Naive thymus-derived CD4-positive, alpha-beta T cell (primary cell): ENCODE measurements around the gene NELFB. TPM values are rescaled to one million over a fixed set of nuclear protein-coding genes. Genes with fewer than 3 reads are reported as not detected.

Experiments used
- ATAC-seq: fragments of 150-1000 bp; cut with Tn5 transposase; 2 replicates; pipeline ENCODE4 v1.10.0; 2021; ENCODE audit warnings: mild to moderate bottlenecking, moderate library complexity
- CTCF ChIA-PET: fragments of 350-600 bp; sonication (Branson Sonifier 250); formaldehyde crosslinking; loops from one replicate; lab custom pipeline; 2021; ENCODE audit warnings: antibody characterized with exemption; lab: Charles Lee
- POLR2A ChIA-PET: fragments of 350-600 bp; sonication (Branson Sonifier 250); formaldehyde crosslinking; loops from one replicate; lab custom pipeline; 2021; ENCODE audit warnings: antibody characterized with exemption, inconsistent platforms; lab: Charles Lee
- DNase-seq, 9 donors: peaks; one replicate each; pipeline versions ENCODE4 v3.0.0 to v3.0.0-alpha.2; 2020 to 2022; ENCODE audit warnings: mixed read lengths in 1 of 9
- H3K27ac ChIP-seq: one replicate; pipeline ENCODE4 v1.7.0; 2013; ENCODE audit warnings: mild to moderate bottlenecking, low read depth, low read length, moderate library complexity
- H3K27me3 ChIP-seq, 2 donors: one replicate each; pipeline ENCODE4 v1.7.0; 2013; ENCODE audit warnings: low read length in 2 of 2, mild to moderate bottlenecking in 2 of 2, moderate library complexity in 2 of 2; ENCODE audit not compliant: control insufficient read depth in 2 of 2, insufficient read depth in 2 of 2
- H3K36me3 ChIP-seq, 3 experiments: 1 replicate in 2 of 3; 2 replicates in 1 of 3; pipeline ENCODE4 v1.7.0; 2013; ENCODE audit warnings: low read length in 3 of 3, mild to moderate bottlenecking in 3 of 3, moderate library complexity in 1 of 3; ENCODE audit not compliant: insufficient read depth in 3 of 3, control insufficient read depth in 2 of 3
- H3K4me1 ChIP-seq, 2 donors: one replicate each; pipeline ENCODE4 v1.7.0; 2013; ENCODE audit warnings: low read length in 2 of 2, mild to moderate bottlenecking in 2 of 2, moderate library complexity in 1 of 2; ENCODE audit not compliant: control insufficient read depth in 2 of 2, insufficient read depth in 2 of 2
- H3K4me3 ChIP-seq: 2 replicates; pipeline ENCODE4 v1.7.0; 2013; ENCODE audit warnings: mild to moderate bottlenecking, low read length
- H3K9me3 ChIP-seq, 3 experiments: 1 replicate in 2 of 3; 2 replicates in 1 of 3; pipeline ENCODE4 v1.7.0; 2013; ENCODE audit warnings: low read length in 3 of 3; ENCODE audit not compliant: control insufficient read depth in 2 of 3
- H3K27ac Mint-ChIP-seq, 9 donors: one replicate each; pipeline ENCODE4 v1.8.0; 2020 to 2022; ENCODE audit warnings: mixed read lengths in 9 of 9, mild to moderate bottlenecking in 8 of 9, moderate library complexity in 5 of 9, inconsistent platforms in 2 of 9
- H3K27me3 Mint-ChIP-seq, 5 donors: one replicate each; pipeline ENCODE4 v1.8.0; 2021 to 2022; ENCODE audit warnings: mixed read lengths in 5 of 5, mild to moderate bottlenecking in 1 of 5
- H3K36me3 Mint-ChIP-seq, 5 donors: one replicate each; pipeline ENCODE4 v1.8.0; 2020 to 2022; ENCODE audit warnings: mixed read lengths in 5 of 5, mild to moderate bottlenecking in 3 of 5, inconsistent platforms in 1 of 5
- H3K4me1 Mint-ChIP-seq, 7 donors: one replicate each; pipeline ENCODE4 v1.8.0; 2020 to 2022; ENCODE audit warnings: mixed read lengths in 7 of 7, mild to moderate bottlenecking in 3 of 7, inconsistent platforms in 1 of 7
- H3K4me3 Mint-ChIP-seq, 10 donors: one replicate each; pipeline ENCODE4 v1.8.0; 2020 to 2022; ENCODE audit warnings: mild to moderate bottlenecking in 10 of 10, mixed read lengths in 10 of 10, moderate library complexity in 6 of 10, inconsistent platforms in 2 of 10
- H3K9me3 Mint-ChIP-seq, 11 donors: one replicate each; pipeline ENCODE4 v1.8.0; 2020 to 2022; ENCODE audit warnings: mixed read lengths in 11 of 11, mild to moderate bottlenecking in 4 of 11, inconsistent platforms in 1 of 11, moderate library complexity in 1 of 11
- intact Hi-C, 2 donors: fragments of 100-400 bp; cut with micrococcal nuclease; formaldehyde crosslinking; loops; one replicate each; pipeline ENCODE4 v1.15.1; 2023
- polyA plus RNA-seq, 2 donors: library from polyadenylated mRNA; unstranded; fragments of 300-500 nt; fragmentation: Illumina TruSeq; gene quantifications; one replicate each; pipeline ENCODE4 v1.2.3, GENCODE V29; 2021
- total RNA-seq, 6 experiments: library from RNA in 5 of 6; stranded (reverse) in 5 of 6; gene quantifications; 1 replicate in 5 of 6; 2 replicates in 1 of 6; pipeline ENCODE4 v1.2.3 and lab custom pipeline; 2021 to 2026

NELFB gene
- total and polyA plus RNA-seq, 7 experiments from 2014 or later: 22.9 to 64.2 (median 38.9) TPM

- no peak for DNase-seq
- no peaks in the 10 kb centered on the region for H3K9me3 ChIP-seq
- ATAC-seq: no peak
- ChIA-PET POLR2A (interaction anchor here (0.5 to 3.2 kb wide), 6 partner anchors 14 to 139 kb away, joined by 3 to 9 read pairs (median 5); partner anchors contain the start of gene TUBB4B), CTCF (interaction anchor here (0.8 to 2.3 kb wide), 12 partner anchors 10 to 180 kb away, joined by 3 to 13 read pairs (median 3); no protein-coding TSS in a partner anchor)
- no peaks in the 10 kb centered on the region for H3K27me3 ChIP-seq
- H3K27ac Mint-ChIP-seq: no peak overlapping the region
- H3K4me1 Mint-ChIP-seq: peaks cover 5 to 14% (median 6%) of the 10 kb centered on the region in 7 donors
- no peaks in the 10 kb centered on the region for H3K36me3 Mint-ChIP-seq
- no peaks in the 10 kb centered on the region for H3K36me3 ChIP-seq
- H3K4me3 Mint-ChIP-seq: no peak overlapping the region
- H3K9me3 Mint-ChIP-seq: no peaks in the 10 kb centered on the region
- H3K4me1 ChIP-seq: peaks cover 9 to 11% of the 10 kb centered on the region in 2 donors
- intact Hi-C loops: loop anchor here (1.0 to 10.0 kb wide), 7 partner anchors 26 to 282 kb away; partner anchors contain the start of genes ANAPC2 (in 1 of the 2), C8G (in 1 of the 2), FBXW5 (in 1 of the 2) and NPDC1 (in 1 of the 2)
- peaks cover 0 to 6% (median 4%) of the 10 kb centered on the region in 5 donors for H3K27me3 Mint-ChIP-seq
- H3K4me3 ChIP-seq: no peak overlapping the region
- no peak overlapping the region for H3K27ac ChIP-seq
These were observed 28.6 kb upstream of the NELFB start for GRCh38 chr9:137226338-137227053.

- no peaks in the 10 kb centered on the region for H3K27me3 ChIP-seq
- H3K4me1 Mint-ChIP-seq: peaks cover 5 to 14% (median 6%) of the 10 kb centered on the region in 7 donors
- H3K9me3 Mint-ChIP-seq: peaks cover 0 to 2% (median 0%) of the 10 kb centered on the region in 11 donors
- no peak within 1 kb of the TSS for H3K4me3 ChIP-seq
- no peaks in the 10 kb centered on the region for H3K36me3 Mint-ChIP-seq
- peaks cover 9 to 11% of the 10 kb centered on the region in 2 donors for H3K4me1 ChIP-seq
- H3K9me3 ChIP-seq: no peaks in the 10 kb centered on the region
- DNase-seq (peak; percentile 64 to 82 (median 77)), ATAC-seq (peak; percentile 46)
- no peaks in the 10 kb centered on the region for H3K36me3 ChIP-seq
- H3K4me3 Mint-ChIP-seq: peak within 1 kb of the TSS in 2 of 10 donors; percentile 24 to 44
- H3K27ac ChIP-seq: no peak within 1 kb of the TSS
- CTCF ChIA-PET: interaction anchor here (0.6 to 2.3 kb wide), 13 partner anchors 10 to 181 kb away, joined by 3 to 13 read pairs (median 3); partner anchors contain the start of gene NPDC1
- POLR2A ChIA-PET: interaction anchor here (0.5 to 3.2 kb wide), 8 partner anchors 13 to 180 kb away, joined by 3 to 9 read pairs (median 3); partner anchors contain the start of genes ANAPC2, SSNA1 and TUBB4B
- H3K27ac Mint-ChIP-seq: peak within 1 kb of the TSS in 5 of 9 donors; percentile 29 to 85 (median 49)
- intact Hi-C loops: loop anchor here (1.0 to 10.0 kb wide), 7 partner anchors 27 to 282 kb away; partner anchors contain the start of genes ANAPC2 (in 1 of the 2), C8G (in 1 of the 2), FBXW5 (in 1 of the 2) and NPDC1 (in 1 of the 2)
- H3K27me3 Mint-ChIP-seq: peaks cover 0 to 7% (median 5%) of the 10 kb centered on the region in 5 donors
These were observed 27.9 kb upstream of the NELFB start, which contains the start of gene RNF224 for GRCh38 chr9:137227054-137227852. Gene RNF224, plus strand, starts transcription at chr9:137227502. Its CDS starts 834 bp downstream, at chr9:137228336.

- Mint-ChIP-seq H3K4me3 (peak overlapping the region in 1 of 10 donors; percentile 24), H3K9me3 (peaks cover 0 to 2% (median 0%) of the 10 kb centered on the region in 11 donors), H3K27ac (peak overlapping the region in 5 of 9 donors; percentile 29 to 85 (median 49)), H3K36me3 (no peaks in the 10 kb centered on the region), H3K27me3 (peaks cover 0 to 7% (median 5%) of the 10 kb centered on the region in 5 donors), H3K4me1 (peaks cover 5 to 11% (median 6%) of the 10 kb centered on the region in 7 donors)
- Histone ChIP-seq H3K27me3 (no peaks in the 10 kb centered on the region), H3K27ac (no peak overlapping the region), H3K36me3 (no peaks in the 10 kb centered on the region), H3K4me1 (peaks cover 7 to 9% of the 10 kb centered on the region in 2 donors), H3K9me3 (no peaks in the 10 kb centered on the region), H3K4me3 (no peak overlapping the region)
- no peak for ATAC-seq
- DNase-seq: no peak
- POLR2A ChIA-PET: interaction anchor here (0.9 to 3.2 kb wide), 6 partner anchors 13 to 181 kb away, joined by 3 to 9 read pairs (median 6); partner anchors contain the start of genes ANAPC2, SSNA1 and TUBB4B
- intact Hi-C loops: loop anchor here (1.0 to 10.0 kb wide), 7 partner anchors 28 to 283 kb away; partner anchors contain the start of genes ANAPC2 (in 1 of the 2), C8G (in 1 of the 2), FBXW5 (in 1 of the 2) and NPDC1 (in 1 of the 2)
- CTCF ChIA-PET: interaction anchor here (1.0 to 2.3 kb wide), 6 partner anchors 9 to 140 kb away, joined by 3 to 13 read pairs (median 6); no protein-coding TSS in a partner anchor
These were observed 27.1 kb upstream of the NELFB start for GRCh38 chr9:137227853-137228505.

- no peak for ATAC-seq
These were observed 26.6 kb upstream of the NELFB start for GRCh38 chr9:137228506-137228967.

GRCh38 chr9:137228968-137229896 lies 25.9 kb upstream of the NELFB start:
- intact Hi-C loops: loop anchor here in 1 of 2 donors (10.0 kb wide), 1 partner anchor 284 kb away; the partner anchor contains the start of genes C8G and FBXW5
- DNase-seq: no peak
- ATAC-seq: no peak
- ChIA-PET POLR2A (no interaction called here), CTCF (interaction anchor here (1.2 kb wide), 1 partner anchor 9 kb away, joined by 4 read pairs; no protein-coding TSS in a partner anchor)
- no peaks in the 10 kb centered on the region for H3K27me3 ChIP-seq
- Mint-ChIP-seq H3K4me1 (peaks cover 5 to 7% (median 5%) of the 10 kb centered on the region in 7 donors), H3K27ac (no peak overlapping the region), H3K4me3 (no peak overlapping the region), H3K36me3 (no peaks in the 10 kb centered on the region), H3K27me3 (peaks cover 0 to 7% (median 5%) of the 10 kb centered on the region in 5 donors), H3K9me3 (peaks cover 0 to 2% (median 0%) of the 10 kb centered on the region in 11 donors)
- H3K36me3 ChIP-seq: no peaks in the 10 kb centered on the region
- peaks cover 4 to 5% of the 10 kb centered on the region in 2 donors for H3K4me1 ChIP-seq
- H3K4me3 ChIP-seq: no peak overlapping the region
- no peak overlapping the region for H3K27ac ChIP-seq
- H3K9me3 ChIP-seq: no peaks in the 10 kb centered on the region

More at GRCh38 chr9:137228506-137228967, 26.6 kb upstream of the NELFB start:
- H3K4me1 ChIP-seq: peaks cover 5 to 9% of the 10 kb centered on the region in 2 donors
- Mint-ChIP-seq H3K27ac (no peak overlapping the region), H3K4me3 (no peak overlapping the region), H3K27me3 (peaks cover 0 to 7% (median 5%) of the 10 kb centered on the region in 5 donors), H3K9me3 (peaks cover 0 to 2% (median 0%) of the 10 kb centered on the region in 11 donors), H3K4me1 (peaks cover 5 to 10% (median 6%) of the 10 kb centered on the region in 7 donors), H3K36me3 (no peaks in the 10 kb centered on the region)
- intact Hi-C loops: loop anchor here in 1 of 2 donors (10.0 kb wide), 1 partner anchor 284 kb away; the partner anchor contains the start of genes C8G and FBXW5
- ChIA-PET CTCF (interaction anchor here (1.4 to 2.3 kb wide), 2 partner anchors 8 to 106 kb away, joined by 4 to 13 read pairs; no protein-coding TSS in a partner anchor), POLR2A (interaction anchor here (1.0 to 3.2 kb wide), 3 partner anchors 12 to 110 kb away, joined by 3 to 9 read pairs (median 9); partner anchors contain the start of genes ANAPC2, SSNA1 and TUBB4B)
- H3K4me3 ChIP-seq: no peak overlapping the region
- DNase-seq: no peak
- H3K36me3 ChIP-seq: no peaks in the 10 kb centered on the region
- H3K9me3 ChIP-seq: no peaks in the 10 kb centered on the region
- no peak overlapping the region for H3K27ac ChIP-seq
- no peaks in the 10 kb centered on the region for H3K27me3 ChIP-seq
